ENCODE results near the gene GCGR. TPM values are rescaled to one million over a fixed set of nuclear protein-coding genes. Genes with fewer than 3 reads are reported as not detected.

GCGR gene
- total RNA-seq, 4 donors from 2014 or later = 1.8 to 14.7 (median 8.1) TPM

DNA sequence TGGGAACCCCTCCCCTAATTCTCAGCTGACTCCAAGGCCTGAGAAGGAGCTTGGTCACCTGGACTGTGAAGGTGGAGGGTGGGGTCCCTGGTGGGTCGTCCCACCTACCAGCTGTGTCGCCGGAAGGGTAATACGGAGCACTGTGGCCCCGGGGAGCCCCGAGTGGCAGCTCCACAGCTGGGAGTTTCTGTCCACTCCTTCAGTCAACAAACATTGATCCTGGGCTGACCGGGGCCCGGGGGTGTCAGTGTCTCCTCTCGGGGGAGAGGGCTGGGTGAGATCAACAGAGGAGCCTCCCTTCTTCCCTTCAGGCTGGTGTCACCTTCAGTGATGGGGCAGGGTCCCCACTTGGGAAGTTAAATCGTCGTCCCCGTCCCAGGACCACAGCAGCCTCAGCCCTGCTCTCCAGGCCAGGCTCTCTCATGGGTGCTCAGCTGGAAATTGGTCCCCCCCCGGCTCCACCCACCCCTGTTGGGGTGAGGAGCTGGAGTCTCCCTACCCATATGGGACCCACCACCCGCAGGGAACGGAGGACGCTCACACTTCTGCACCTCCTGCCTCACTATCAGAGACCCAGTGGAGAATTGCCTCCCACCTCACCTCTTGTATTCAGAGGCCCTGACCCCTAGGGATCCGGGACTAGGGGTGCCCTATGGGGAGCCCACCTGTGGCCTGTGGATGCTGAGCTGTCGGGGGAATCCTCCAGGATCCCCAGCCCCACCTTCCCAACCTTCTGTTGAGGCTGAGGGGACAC lies 1.9 kb downstream of the GCGR start:
- H3K4me3 ChIP-seq = no peak overlapping the region
- no peak overlapping the region for H3K27ac ChIP-seq
- 69 to 76% methylated on average over 12 of the region's 18 CpGs for WGBS, 2 donors
- H3K4me1 ChIP-seq = peaks cover 0 to 23% (median 2%) of the 10 kb centered on the region in 4 donors
- TF ChIP-seq, protein P1, sequence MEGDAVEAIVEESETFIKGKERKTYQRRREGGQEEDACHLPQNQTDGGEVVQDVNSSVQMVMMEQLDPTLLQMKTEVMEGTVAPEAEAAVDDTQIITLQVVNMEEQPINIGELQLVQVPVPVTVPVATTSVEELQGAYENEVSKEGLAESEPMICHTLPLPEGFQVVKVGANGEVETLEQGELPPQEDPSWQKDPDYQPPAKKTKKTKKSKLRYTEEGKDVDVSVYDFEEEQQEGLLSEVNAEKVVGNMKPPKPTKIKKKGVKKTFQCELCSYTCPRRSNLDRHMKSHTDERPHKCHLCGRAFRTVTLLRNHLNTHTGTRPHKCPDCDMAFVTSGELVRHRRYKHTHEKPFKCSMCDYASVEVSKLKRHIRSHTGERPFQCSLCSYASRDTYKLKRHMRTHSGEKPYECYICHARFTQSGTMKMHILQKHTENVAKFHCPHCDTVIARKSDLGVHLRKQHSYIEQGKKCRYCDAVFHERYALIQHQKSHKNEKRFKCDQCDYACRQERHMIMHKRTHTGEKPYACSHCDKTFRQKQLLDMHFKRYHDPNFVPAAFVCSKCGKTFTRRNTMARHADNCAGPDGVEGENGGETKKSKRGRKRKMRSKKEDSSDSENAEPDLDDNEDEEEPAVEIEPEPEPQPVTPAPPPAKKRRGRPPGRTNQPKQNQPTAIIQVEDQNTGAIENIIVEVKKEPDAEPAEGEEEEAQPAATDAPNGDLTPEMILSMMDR (IDR thresholded peaks at IDR 0.05) = no peak
- TF ChIP-seq EP300 (IDR thresholded peaks at IDR 0.05) = no peak
- no peaks in the 10 kb centered on the region for H3K36me3 ChIP-seq
- peaks cover 3 to 95% of the 10 kb centered on the region in 2 donors for H3K27me3 ChIP-seq
- no peaks in the 10 kb centered on the region for H3K9me3 ChIP-seq
- no peak for DNase-seq (ENCODE audit: low spot score in 2 of 2)

DNA sequence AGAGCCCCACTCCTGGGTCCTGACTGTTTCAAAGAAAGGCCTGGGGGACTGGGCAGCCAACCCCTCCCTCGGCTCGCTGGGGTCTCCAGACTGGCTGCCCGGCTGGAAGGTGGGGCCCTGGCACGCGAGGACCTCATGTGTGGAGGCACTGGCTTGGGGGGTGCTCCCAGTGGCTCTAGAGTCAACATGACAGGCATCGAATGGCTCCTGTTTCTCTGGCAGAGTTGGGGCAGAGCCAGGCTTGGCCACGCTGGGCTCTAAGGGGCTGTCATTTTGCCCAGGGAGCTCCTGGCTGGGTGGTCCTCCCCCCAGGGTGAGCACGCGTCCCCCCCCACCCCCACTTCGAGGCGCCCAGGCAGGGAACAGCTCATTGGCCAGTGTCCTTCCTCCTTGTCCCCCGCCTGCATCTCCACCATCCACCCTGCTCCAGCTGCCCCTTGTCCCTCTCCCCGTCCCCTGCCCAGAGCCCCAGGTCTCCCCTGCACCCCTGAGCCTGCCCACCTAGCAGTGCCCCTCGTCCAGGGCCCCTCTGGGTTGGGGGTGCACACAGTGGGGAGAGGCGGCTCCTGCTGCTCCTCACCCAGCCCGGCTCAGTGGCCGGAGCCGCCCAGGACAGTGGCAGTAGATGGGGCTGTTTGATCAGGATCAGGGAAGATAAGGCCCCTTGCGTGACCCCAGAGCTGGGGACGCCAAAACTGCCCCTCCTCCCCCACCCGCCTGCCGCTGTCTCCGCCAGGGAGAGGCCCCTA lies 2.7 kb downstream of the GCGR start:
- TF ChIP-seq, protein P1 (IDR thresholded peaks at IDR 0.05) = no peak
- TF ChIP-seq POLR2A (IDR thresholded peaks at IDR 0.05) = no peak
- no peak for TF ChIP-seq EP300 (IDR thresholded peaks at IDR 0.05)
- Histone ChIP-seq H3K27me3 (peaks cover 3 to 95% of the 10 kb centered on the region in 2 donors), H3K36me3 (no peaks in the 10 kb centered on the region), H3K4me3 (no peak overlapping the region), H3K27ac (no peak overlapping the region), H3K9me3 (no peaks in the 10 kb centered on the region), H3K4me1 (peaks cover 0 to 23% (median 2%) of the 10 kb centered on the region in 4 donors)
- DNase-seq (ENCODE audit: low spot score in 2 of 2) = no peak
- 18 to 36% methylated on average over 17 to 20 of the region's 23 CpGs for WGBS, 2 donors

DNA sequence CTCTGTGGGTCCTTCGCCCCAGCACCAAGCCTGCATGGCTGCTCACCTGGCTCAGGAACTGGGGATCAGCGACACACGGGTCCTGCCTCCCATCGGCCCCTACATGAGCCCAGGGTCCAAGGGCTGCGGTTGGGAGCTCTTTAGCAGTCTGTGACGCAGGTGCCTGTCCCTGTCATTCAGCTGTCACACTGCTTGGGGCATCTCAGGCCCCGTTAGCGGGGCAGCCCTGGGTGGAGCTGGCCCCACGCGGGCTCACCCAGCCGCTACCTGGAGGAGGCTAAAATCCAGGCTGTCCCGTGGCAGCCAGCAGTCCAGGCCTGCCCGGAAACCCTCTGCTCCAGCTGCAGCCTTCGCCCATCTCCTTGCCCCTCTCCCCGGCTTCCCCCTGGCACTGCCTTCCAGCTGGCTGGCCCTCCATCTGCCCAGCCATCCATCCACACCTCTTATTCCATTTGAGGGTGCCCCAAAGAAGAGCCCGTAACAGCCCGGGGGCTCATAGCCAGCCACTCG lies 3.3 kb downstream of the GCGR start:
- Histone ChIP-seq H3K27me3 (peaks cover 3 to 95% of the 10 kb centered on the region in 2 donors), H3K4me1 (peaks cover 0 to 23% (median 2%) of the 10 kb centered on the region in 4 donors), H3K27ac (no peak overlapping the region), H3K9me3 (no peaks in the 10 kb centered on the region), H3K36me3 (no peaks in the 10 kb centered on the region), H3K4me3 (no peak overlapping the region)
- TF ChIP-seq POLR2A (IDR thresholded peaks at IDR 0.05) (no peak), EP300 (IDR thresholded peaks at IDR 0.05) (no peak)
- TF ChIP-seq, protein P1 (IDR thresholded peaks at IDR 0.05) = no peak
- WGBS, 2 donors = 62 to 68% methylated on average over 18 of the region's 18 CpGs
- no peak for DNase-seq (ENCODE audit: low spot score in 2 of 2)

DNA sequence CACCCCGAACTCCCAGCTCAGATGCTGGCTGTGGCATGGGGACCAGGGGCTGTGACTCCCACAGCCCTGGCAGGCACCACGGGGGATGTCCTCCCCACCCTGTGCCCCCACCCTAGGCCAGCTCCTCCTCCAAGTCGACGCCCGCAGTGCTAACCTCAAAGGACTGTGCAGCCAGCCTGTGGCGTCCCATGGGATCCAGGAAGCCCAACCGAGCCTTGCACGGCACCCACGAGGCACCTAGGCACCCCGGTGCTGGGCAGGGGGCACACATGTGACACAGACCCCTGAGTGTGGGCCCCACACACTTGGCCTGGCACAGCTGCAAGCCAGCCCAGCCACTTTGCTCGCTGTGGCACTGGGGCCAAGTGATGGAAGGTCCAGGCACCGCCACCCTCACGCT lies 3.9 kb downstream of the GCGR start:
- no peak for DNase-seq (ENCODE audit: low spot score in 2 of 2)
- H3K4me3 ChIP-seq = no peak overlapping the region
- TF ChIP-seq, protein P1 (IDR thresholded peaks at IDR 0.05) = no peak
- TF ChIP-seq EP300 (IDR thresholded peaks at IDR 0.05) = no peak
- TF ChIP-seq POLR2A (IDR thresholded peaks at IDR 0.05) = no peak
- 56 to 68% methylated on average over 10 of the region's 13 CpGs for WGBS, 2 donors
- H3K9me3 ChIP-seq = no peaks in the 10 kb centered on the region
- peaks cover 0 to 23% (median 2%) of the 10 kb centered on the region in 4 donors for H3K4me1 ChIP-seq
- no peaks in the 10 kb centered on the region for H3K36me3 ChIP-seq
- H3K27me3 ChIP-seq = peaks cover 3 to 93% of the 10 kb centered on the region in 2 donors
- H3K27ac ChIP-seq = no peak overlapping the region

Measured in tibial nerve (tissue), 4 donors.